ENCODE results near the gene ARRB2. TPM values are rescaled to one million over a fixed set of nuclear protein-coding genes. Genes with fewer than 3 reads are reported as not detected.

The ARRB2 gene
- total and polyA plus RNA-seq, 2 of the 4 experiments (the other 2 are of a cell fraction): 3.9 to 10.6 TPM

DNA sequence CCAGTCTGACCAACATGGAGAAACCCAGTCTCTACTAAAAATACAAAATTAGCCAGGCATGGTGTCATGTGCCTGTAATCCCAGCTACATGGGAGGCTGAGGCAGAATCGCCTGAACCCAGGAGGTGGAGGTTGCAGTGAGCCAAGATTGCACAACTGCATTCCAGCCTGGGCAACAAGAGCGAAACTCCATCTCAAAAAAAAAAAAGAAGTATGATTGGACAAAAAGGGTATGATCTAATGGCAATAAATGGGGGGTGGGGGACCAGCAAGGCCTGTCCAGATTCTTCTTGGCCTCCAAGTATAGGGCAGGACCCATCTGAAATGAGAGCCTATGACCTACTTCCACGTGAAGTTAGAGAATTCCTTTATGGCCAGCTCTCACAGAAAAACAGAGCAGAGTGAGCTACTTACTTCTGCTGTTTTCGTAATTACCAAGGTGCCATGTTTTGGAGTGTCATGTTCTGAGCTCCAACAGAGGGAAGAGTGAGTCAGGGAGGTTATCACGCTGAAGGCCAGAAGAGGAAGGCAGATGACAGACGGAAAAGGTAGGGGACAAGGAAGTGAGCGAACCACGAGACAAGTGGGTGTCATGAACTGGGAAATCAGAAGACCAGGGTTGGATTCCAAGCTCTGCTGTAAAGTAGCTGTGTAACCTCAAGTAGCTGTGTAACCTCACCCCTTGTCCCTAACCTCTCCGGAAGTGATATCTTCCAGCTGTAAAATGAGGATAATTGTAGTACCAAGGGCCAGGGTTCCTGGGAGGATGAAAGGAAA, 25.6 kb downstream of the ARRB2 start:
- no peak overlapping the region for H3K9ac ChIP-seq (ENCODE audit: low read depth, low read length)
- intact Hi-C loops (cut with micrococcal nuclease) (no loop called here), in situ Hi-C loops (cut with MboI; ENCODE audit: low sequenced_read_pairs) (no loop called here), dilution Hi-C loops (cut with HindIII; ENCODE audit: low sequenced_read_pairs, unreplicated experiment) (no loop called here)
- no peak overlapping the region for H4K8ac ChIP-seq (ENCODE audit: low read depth in 2 of 2, low read length in 2 of 2)
- 42% methylated on average over 2 of the region's 9 CpGs; no CpG with 5 or more reads in 1 of the 2 experiments for WGBS, 2 experiments (ENCODE audit: extremely low coverage in 2 of 2, insufficient read length in 1 of 2)
- TF ChIP-seq CEBPB (IDR thresholded peaks at IDR 0.05; ENCODE audit: low read depth, low read length) (peak; percentile 56), RCOR1 (IDR thresholded peaks at IDR 0.05; ENCODE audit: insufficient replicate concordance, low read length) (no peak)
- peaks cover 6% of the 10 kb centered on the region; the same call in 1 of the 2 replicates for H3K4me1 ChIP-seq (ENCODE audit: control insufficient read depth, insufficient read depth, low read length)
- H3K27ac ChIP-seq (ENCODE audit: insufficient read depth, low read length): no peak overlapping the region
- no TSS peak for BruUV-seq (replicated peaks)
- H3K36me3 ChIP-seq (ENCODE audit: control insufficient read depth, insufficient read depth, low read length): no peaks in the 10 kb centered on the region; the same call in 1 of the 2 replicates
- no peak overlapping the region for H2BK5ac ChIP-seq (ENCODE audit: low read depth, low read length, poor library complexity, severe bottlenecking)
- ATAC-seq (ENCODE audit: low read depth) (no peak), DNase-seq (no peak)
- peaks cover 29% of the 10 kb centered on the region for H3K27me3 ChIP-seq (ENCODE audit: control insufficient read depth, insufficient read depth, low read length)
- peaks cover 0 to 8% of the 10 kb centered on the region in 2 experiments; a peak in 1 of 4 replicates for H3K79me1 ChIP-seq (ENCODE audit: low read depth in 1 of 2, low read length in 2 of 2)
- H3K14ac ChIP-seq (replicated peaks; ENCODE audit: low read depth, low read length): no peak overlapping the region
- H2BK20ac ChIP-seq (ENCODE audit: low read depth, low read length): no peak overlapping the region
- no peak overlapping the region for H4K91ac ChIP-seq (ENCODE audit: insufficient read depth, low read depth, low read length)
- no peaks in the 10 kb centered on the region for H3K9me1 ChIP-seq (ENCODE audit: insufficient read depth, low read length)
- H3K23ac ChIP-seq (ENCODE audit: low read depth, low read length): no peak overlapping the region
- ChIA-PET CTCF (interaction anchor here (0.7 to 1.0 kb wide), 2 partner anchors 11 to 169 kb away, joined by 3 read pairs; no protein-coding TSS in a partner anchor), POLR2A (ENCODE audit: unreplicated experiment) (no interaction called here)
- H4K5ac ChIP-seq (ENCODE audit: low read depth, low read length): no peak overlapping the region
- no peaks in the 10 kb centered on the region for H4K20me1 ChIP-seq (ENCODE audit: insufficient read depth, low read length)
- no peaks in the 10 kb centered on the region for H3K9me3 ChIP-seq (ENCODE audit: control insufficient read depth, insufficient read depth, low read length)
- no peak overlapping the region for H3K4ac ChIP-seq (ENCODE audit: low read depth, low read length)
- no peak overlapping the region for H2AK5ac ChIP-seq (ENCODE audit: low read depth, low read length)
- H3K18ac ChIP-seq (ENCODE audit: low read depth, low read length): no peak overlapping the region
- no peak overlapping the region for H3K4me2 ChIP-seq (ENCODE audit: low read depth, low read length)
- H2BK120ac ChIP-seq (ENCODE audit: low read depth, low read length): no peak overlapping the region
- H2AFZ ChIP-seq (replicated peaks; ENCODE audit: low read length, poor library complexity): no peak overlapping the region
- H3K4me3 ChIP-seq (ENCODE audit: insufficient read depth, low read depth, low read length): no peak overlapping the region
- no peak overlapping the region for H2AK9ac ChIP-seq (replicated peaks; ENCODE audit: low read depth, low read length, poor library complexity)
- no peak overlapping the region for H3K56ac ChIP-seq (ENCODE audit: extremely low read depth, insufficient read depth, low read length)
- no peak overlapping the region for H2BK15ac ChIP-seq (ENCODE audit: low read depth, low read length)
